Parathyroid adenoma (tissue), 2 donors: ENCODE data around the gene FAM181A.

ENCODE experiments used
- H2AFZ ChIP-seq: fragments of 300-600 bp; sonication (generic); one replicate; pipeline ENCODE4 v1.7.0; 2017; ENCODE audit warnings: antibody characterized with exemption, mild to moderate bottlenecking
- H3K27ac ChIP-seq: fragments of 300-600 bp; sonication (generic); one replicate; pipeline ENCODE4 v1.7.0; 2017
- H3K27me3 ChIP-seq: fragments of 300-600 bp; sonication (generic); one replicate; pipeline ENCODE4 v1.7.0; 2017; ENCODE audit warnings: low read length; ENCODE audit not compliant: control insufficient read depth, insufficient read depth
- H3K36me3 ChIP-seq: fragments of 300-600 bp; sonication (generic); one replicate; pipeline ENCODE4 v1.7.0; 2017; ENCODE audit warnings: low read length; ENCODE audit not compliant: control insufficient read depth, insufficient read depth
- H3K4me1 ChIP-seq: fragments of 300-600 bp; sonication (generic); one replicate; pipeline ENCODE4 v1.7.0; 2017; ENCODE audit warnings: control low read depth
- H3K4me2 ChIP-seq: fragments of 300-600 bp; sonication (generic); one replicate; pipeline ENCODE4 v1.7.0; 2017; ENCODE audit warnings: low read length
- H3K4me3 ChIP-seq: fragments of 300-600 bp; sonication (generic); one replicate; pipeline ENCODE4 v1.7.0; 2017; ENCODE audit warnings: low read depth, low read length
- H3K79me2 ChIP-seq: fragments of 300-600 bp; sonication (generic); one replicate; pipeline ENCODE4 v1.7.0; 2017; ENCODE audit warnings: control low read depth
- H3K9ac ChIP-seq: fragments of 300-600 bp; sonication (generic); one replicate; pipeline ENCODE4 v1.7.0; 2017; ENCODE audit warnings: mild to moderate bottlenecking
- H3K9me3 ChIP-seq: fragments of 300-600 bp; sonication (generic); one replicate; pipeline ENCODE4 v1.7.0; 2017; ENCODE audit warnings: low read length; ENCODE audit not compliant: control insufficient read depth
- TF ChIP-seq, protein P1 (sequence below): fragments of 300-600 bp; sonication (generic); IDR thresholded peaks from one replicate; pipeline ENCODE4 v1.7.0; 2017; ENCODE audit warnings: antibody characterized with exemption, mild to moderate bottlenecking
- donor health status: primary hyperparathyroidism.

The FAM181A gene

GRCh38 chr14:93972618-93973205, 45.6 kb downstream of the FAM181A start:
- Histone ChIP-seq H3K9ac (no peak overlapping the region), H3K27me3 (no peaks in the 10 kb centered on the region), H3K36me3 (no peaks in the 10 kb centered on the region), H3K4me3 (no peak overlapping the region), H3K27ac (no peak overlapping the region), H3K4me2 (no peak overlapping the region), H3K79me2 (no peaks in the 10 kb centered on the region), H2AFZ (no peak overlapping the region), H3K9me3 (no peaks in the 10 kb centered on the region), H3K4me1 (no peaks in the 10 kb centered on the region)
- TF ChIP-seq, protein P1, sequence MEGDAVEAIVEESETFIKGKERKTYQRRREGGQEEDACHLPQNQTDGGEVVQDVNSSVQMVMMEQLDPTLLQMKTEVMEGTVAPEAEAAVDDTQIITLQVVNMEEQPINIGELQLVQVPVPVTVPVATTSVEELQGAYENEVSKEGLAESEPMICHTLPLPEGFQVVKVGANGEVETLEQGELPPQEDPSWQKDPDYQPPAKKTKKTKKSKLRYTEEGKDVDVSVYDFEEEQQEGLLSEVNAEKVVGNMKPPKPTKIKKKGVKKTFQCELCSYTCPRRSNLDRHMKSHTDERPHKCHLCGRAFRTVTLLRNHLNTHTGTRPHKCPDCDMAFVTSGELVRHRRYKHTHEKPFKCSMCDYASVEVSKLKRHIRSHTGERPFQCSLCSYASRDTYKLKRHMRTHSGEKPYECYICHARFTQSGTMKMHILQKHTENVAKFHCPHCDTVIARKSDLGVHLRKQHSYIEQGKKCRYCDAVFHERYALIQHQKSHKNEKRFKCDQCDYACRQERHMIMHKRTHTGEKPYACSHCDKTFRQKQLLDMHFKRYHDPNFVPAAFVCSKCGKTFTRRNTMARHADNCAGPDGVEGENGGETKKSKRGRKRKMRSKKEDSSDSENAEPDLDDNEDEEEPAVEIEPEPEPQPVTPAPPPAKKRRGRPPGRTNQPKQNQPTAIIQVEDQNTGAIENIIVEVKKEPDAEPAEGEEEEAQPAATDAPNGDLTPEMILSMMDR, result no peak

DNA sequence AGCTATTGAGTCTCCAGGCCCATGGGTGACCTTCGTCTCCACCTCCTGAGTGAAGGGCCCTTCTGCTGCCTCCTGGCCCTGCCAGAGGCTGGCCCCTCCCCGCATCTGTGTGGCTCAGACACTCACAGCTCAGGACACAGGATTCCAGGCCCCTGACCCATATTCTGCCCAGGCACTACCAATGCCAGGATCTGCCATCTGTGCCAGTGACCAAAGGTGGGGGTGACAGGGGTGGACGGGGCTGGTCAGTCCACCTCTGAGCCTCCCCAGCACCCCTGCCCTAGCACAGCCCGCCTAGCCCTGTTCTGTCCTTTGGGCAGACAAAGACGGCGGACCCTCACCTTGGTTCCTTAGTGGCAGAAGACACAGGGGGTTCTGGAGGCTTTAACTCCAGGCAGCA, 46.5 kb downstream of the FAM181A start:
- Histone ChIP-seq H3K79me2 (no peaks in the 10 kb centered on the region), H3K4me2 (no peak overlapping the region), H3K9me3 (no peaks in the 10 kb centered on the region), H3K9ac (no peak overlapping the region), H2AFZ (no peak overlapping the region), H3K4me1 (no peaks in the 10 kb centered on the region), H3K27me3 (no peaks in the 10 kb centered on the region), H3K36me3 (no peaks in the 10 kb centered on the region), H3K4me3 (no peak overlapping the region), H3K27ac (no peak overlapping the region)
- TF ChIP-seq, protein P1, result no peak

- H3K4me1 ChIP-seq, result no peaks in the 10 kb centered on the region
- no peak overlapping the region for H3K27ac ChIP-seq
- no peaks in the 10 kb centered on the region for H3K9me3 ChIP-seq
- H3K9ac ChIP-seq, result no peak overlapping the region
- TF ChIP-seq, protein P1, result no peak
- no peak overlapping the region for H3K4me3 ChIP-seq
- H2AFZ ChIP-seq, result no peak overlapping the region
- H3K79me2 ChIP-seq, result no peaks in the 10 kb centered on the region
- H3K27me3 ChIP-seq, result no peaks in the 10 kb centered on the region
- H3K36me3 ChIP-seq, result no peaks in the 10 kb centered on the region
- no peak overlapping the region for H3K4me2 ChIP-seq
Observed at GRCh38 chr14:93974299-93974698, 47.2 kb downstream of the FAM181A start.

DNA sequence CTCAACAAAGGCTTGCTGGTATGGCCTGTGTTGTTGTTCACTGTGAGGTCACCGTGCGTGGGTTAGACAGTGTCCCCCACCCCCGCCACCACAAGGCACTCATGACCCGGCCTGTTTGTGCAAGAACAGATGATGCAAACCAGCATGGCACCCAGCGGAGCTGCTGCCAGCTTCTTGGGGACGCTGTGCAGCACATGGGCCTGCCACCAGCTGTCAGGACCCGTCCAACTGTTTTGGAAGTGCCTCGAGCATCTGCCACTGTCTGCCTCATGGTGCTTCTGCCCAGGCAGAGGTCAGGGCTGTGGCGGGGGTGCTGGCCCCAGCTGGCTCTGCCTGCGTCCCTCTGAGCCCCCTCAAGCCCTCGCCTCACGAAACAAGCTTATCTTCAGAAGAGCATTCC, 47.7 kb downstream of the FAM181A start:
- H3K4me3 ChIP-seq, result no peak overlapping the region
- H3K36me3 ChIP-seq, result no peaks in the 10 kb centered on the region
- H3K27ac ChIP-seq, result no peak overlapping the region
- TF ChIP-seq, protein P1, result no peak
- no peaks in the 10 kb centered on the region for H3K9me3 ChIP-seq
- H3K4me2 ChIP-seq, result no peak overlapping the region
- H2AFZ ChIP-seq, result no peak overlapping the region
- no peaks in the 10 kb centered on the region for H3K4me1 ChIP-seq
- H3K9ac ChIP-seq, result no peak overlapping the region
- H3K27me3 ChIP-seq, result no peaks in the 10 kb centered on the region
- no peaks in the 10 kb centered on the region for H3K79me2 ChIP-seq

DNA sequence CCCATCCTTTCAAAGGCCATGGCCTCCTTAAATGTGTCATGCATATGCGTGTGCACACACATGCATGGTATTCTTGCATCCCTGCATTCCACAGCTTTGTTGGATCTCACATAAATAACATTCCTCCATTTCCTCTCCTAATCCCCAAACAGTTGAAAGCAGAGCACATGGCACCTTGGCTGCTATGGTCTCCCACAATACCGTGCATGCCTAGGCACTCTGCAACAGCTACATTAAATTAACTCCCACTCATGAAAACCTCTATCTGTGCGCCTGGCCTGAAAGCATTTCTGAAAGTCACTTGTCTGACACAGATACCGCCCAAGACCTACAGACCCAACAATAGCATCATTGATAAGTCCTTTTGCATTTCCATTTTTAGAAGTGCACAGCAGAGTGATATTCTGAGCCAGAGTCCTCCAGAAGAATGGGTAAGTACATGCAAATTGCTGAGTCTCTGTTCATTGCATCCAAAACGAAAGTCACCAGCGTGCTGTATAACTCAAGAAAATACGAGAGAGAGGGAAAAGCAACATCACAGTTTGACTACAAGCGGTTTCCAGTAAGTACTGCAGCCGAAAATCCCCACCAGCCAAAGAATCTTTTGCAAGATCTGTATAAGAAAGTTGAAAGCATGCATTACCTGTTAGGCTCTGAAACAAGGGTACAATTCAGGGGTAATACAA, 48.8 kb downstream of the FAM181A start:
- no peaks in the 10 kb centered on the region for H3K79me2 ChIP-seq
- no peaks in the 10 kb centered on the region for H3K9me3 ChIP-seq
- TF ChIP-seq, protein P1, result no peak
- H2AFZ ChIP-seq, result no peak overlapping the region
- H3K4me3 ChIP-seq, result no peak overlapping the region
- H3K27ac ChIP-seq, result no peak overlapping the region
- no peaks in the 10 kb centered on the region for H3K36me3 ChIP-seq
- H3K4me2 ChIP-seq, result no peak overlapping the region
- no peaks in the 10 kb centered on the region for H3K27me3 ChIP-seq
- H3K9ac ChIP-seq, result no peak overlapping the region
- H3K4me1 ChIP-seq, result no peaks in the 10 kb centered on the region
